Naive thymus-derived CD4-positive, alpha-beta T cell (primary cell): ENCODE results near the gene C1orf159. TPM values are rescaled to one million over a fixed set of nuclear protein-coding genes. Genes with fewer than 3 reads are reported as not detected.
A peak's percentile ranks its signal among the peaks of the same experiment; 100 is the strongest.
"Not testable (repeated sequence)": the region's sequence is repeated elsewhere in the genome, so short reads cannot be mapped to it uniquely, and the experiment has no call there.

Experiments used
- ATAC-seq: fragments of 150-1000 bp; cut with Tn5 transposase; 2 replicates; pipeline ENCODE4 v1.10.0; 2021; ENCODE audit warnings: mild to moderate bottlenecking, moderate library complexity
- CTCF ChIA-PET: fragments of 350-600 bp; sonication (Branson Sonifier 250); formaldehyde crosslinking; loops from one replicate; lab custom pipeline; 2021; ENCODE audit warnings: antibody characterized with exemption; lab: Charles Lee
- POLR2A ChIA-PET: fragments of 350-600 bp; sonication (Branson Sonifier 250); formaldehyde crosslinking; loops from one replicate; lab custom pipeline; 2021; ENCODE audit warnings: antibody characterized with exemption, inconsistent platforms; lab: Charles Lee
- DNase-seq, 9 donors: peaks; one replicate each; pipeline versions ENCODE4 v3.0.0 to v3.0.0-alpha.2; 2020 to 2022; ENCODE audit warnings: mixed read lengths in 1 of 9
- H3K27ac ChIP-seq: one replicate; pipeline ENCODE4 v1.7.0; 2013; ENCODE audit warnings: mild to moderate bottlenecking, low read depth, low read length, moderate library complexity
- H3K27me3 ChIP-seq, 2 donors: one replicate each; pipeline ENCODE4 v1.7.0; 2013; ENCODE audit warnings: low read length in 2 of 2, mild to moderate bottlenecking in 2 of 2, moderate library complexity in 2 of 2; ENCODE audit not compliant: control insufficient read depth in 2 of 2, insufficient read depth in 2 of 2
- H3K36me3 ChIP-seq, 3 experiments: 1 replicate in 2 of 3; 2 replicates in 1 of 3; pipeline ENCODE4 v1.7.0; 2013; ENCODE audit warnings: low read length in 3 of 3, mild to moderate bottlenecking in 3 of 3, moderate library complexity in 1 of 3; ENCODE audit not compliant: insufficient read depth in 3 of 3, control insufficient read depth in 2 of 3
- H3K4me1 ChIP-seq, 2 donors: one replicate each; pipeline ENCODE4 v1.7.0; 2013; ENCODE audit warnings: low read length in 2 of 2, mild to moderate bottlenecking in 2 of 2, moderate library complexity in 1 of 2; ENCODE audit not compliant: control insufficient read depth in 2 of 2, insufficient read depth in 2 of 2
- H3K4me3 ChIP-seq: 2 replicates; pipeline ENCODE4 v1.7.0; 2013; ENCODE audit warnings: mild to moderate bottlenecking, low read length
- H3K9me3 ChIP-seq, 3 experiments: 1 replicate in 2 of 3; 2 replicates in 1 of 3; pipeline ENCODE4 v1.7.0; 2013; ENCODE audit warnings: low read length in 3 of 3; ENCODE audit not compliant: control insufficient read depth in 2 of 3
- H3K27ac Mint-ChIP-seq, 9 donors: one replicate each; pipeline ENCODE4 v1.8.0; 2020 to 2022; ENCODE audit warnings: mixed read lengths in 9 of 9, mild to moderate bottlenecking in 8 of 9, moderate library complexity in 5 of 9, inconsistent platforms in 2 of 9
- H3K27me3 Mint-ChIP-seq, 5 donors: one replicate each; pipeline ENCODE4 v1.8.0; 2021 to 2022; ENCODE audit warnings: mixed read lengths in 5 of 5, mild to moderate bottlenecking in 1 of 5
- H3K36me3 Mint-ChIP-seq, 5 donors: one replicate each; pipeline ENCODE4 v1.8.0; 2020 to 2022; ENCODE audit warnings: mixed read lengths in 5 of 5, mild to moderate bottlenecking in 3 of 5, inconsistent platforms in 1 of 5
- H3K4me1 Mint-ChIP-seq, 7 donors: one replicate each; pipeline ENCODE4 v1.8.0; 2020 to 2022; ENCODE audit warnings: mixed read lengths in 7 of 7, mild to moderate bottlenecking in 3 of 7, inconsistent platforms in 1 of 7
- H3K4me3 Mint-ChIP-seq, 10 donors: one replicate each; pipeline ENCODE4 v1.8.0; 2020 to 2022; ENCODE audit warnings: mild to moderate bottlenecking in 10 of 10, mixed read lengths in 10 of 10, moderate library complexity in 6 of 10, inconsistent platforms in 2 of 10
- H3K9me3 Mint-ChIP-seq, 11 donors: one replicate each; pipeline ENCODE4 v1.8.0; 2020 to 2022; ENCODE audit warnings: mixed read lengths in 11 of 11, mild to moderate bottlenecking in 4 of 11, inconsistent platforms in 1 of 11, moderate library complexity in 1 of 11
- intact Hi-C, 2 donors: fragments of 100-400 bp; cut with micrococcal nuclease; formaldehyde crosslinking; loops; one replicate each; pipeline ENCODE4 v1.15.1; 2023
- polyA plus RNA-seq, 2 donors: library from polyadenylated mRNA; unstranded; fragments of 300-500 nt; fragmentation: Illumina TruSeq; gene quantifications; one replicate each; pipeline ENCODE4 v1.2.3, GENCODE V29; 2021
- total RNA-seq, 6 experiments: library from RNA in 5 of 6; stranded (reverse) in 5 of 6; gene quantifications; 1 replicate in 5 of 6; 2 replicates in 1 of 6; pipeline ENCODE4 v1.2.3 and lab custom pipeline; 2021 to 2026

Gene C1orf159
- total and polyA plus RNA-seq, 7 experiments from 2014 or later: 6.4 to 21.9 (median 19.2) TPM

- peak overlapping the region in 1 of 9 donors; percentile 38 for H3K27ac Mint-ChIP-seq
- CTCF ChIA-PET: no interaction called here
- H3K4me3 ChIP-seq: peak overlapping the region; percentile 43
- ATAC-seq: peak; percentile 92
- POLR2A ChIA-PET: no interaction called here
- peak overlapping the region in 8 of 10 donors; percentile 29 to 84 (median 52) for H3K4me3 Mint-ChIP-seq
- peaks cover 4 to 22% of the 10 kb centered on the region in 2 donors for H3K4me1 ChIP-seq
- no peaks in the 10 kb centered on the region for H3K9me3 ChIP-seq
- no peaks in the 10 kb centered on the region for H3K36me3 Mint-ChIP-seq
- DNase-seq: peak; percentile 80 to 94 (median 87)
- no peaks in the 10 kb centered on the region for H3K9me3 Mint-ChIP-seq
- peaks cover 0 to 19% (median 5%) of the 10 kb centered on the region in 7 donors for H3K4me1 Mint-ChIP-seq
- no peak overlapping the region for H3K27ac ChIP-seq
- H3K27me3 Mint-ChIP-seq: peaks cover 7 to 35% (median 13%) of the 10 kb centered on the region in 5 donors
- intact Hi-C loops: loop anchor here (1.0 to 2.0 kb wide), 5 partner anchors 10 to 47 kb away; partner anchors contain the start of gene ISG15 (in 1 of the 2)
- H3K36me3 ChIP-seq: no peaks in the 10 kb centered on the region
- peaks cover 3 to 16% of the 10 kb centered on the region in 2 donors for H3K27me3 ChIP-seq
These were observed 56.2 kb downstream of the C1orf159 start for GRCh38 chr1:1059494-1060280.

DNA sequence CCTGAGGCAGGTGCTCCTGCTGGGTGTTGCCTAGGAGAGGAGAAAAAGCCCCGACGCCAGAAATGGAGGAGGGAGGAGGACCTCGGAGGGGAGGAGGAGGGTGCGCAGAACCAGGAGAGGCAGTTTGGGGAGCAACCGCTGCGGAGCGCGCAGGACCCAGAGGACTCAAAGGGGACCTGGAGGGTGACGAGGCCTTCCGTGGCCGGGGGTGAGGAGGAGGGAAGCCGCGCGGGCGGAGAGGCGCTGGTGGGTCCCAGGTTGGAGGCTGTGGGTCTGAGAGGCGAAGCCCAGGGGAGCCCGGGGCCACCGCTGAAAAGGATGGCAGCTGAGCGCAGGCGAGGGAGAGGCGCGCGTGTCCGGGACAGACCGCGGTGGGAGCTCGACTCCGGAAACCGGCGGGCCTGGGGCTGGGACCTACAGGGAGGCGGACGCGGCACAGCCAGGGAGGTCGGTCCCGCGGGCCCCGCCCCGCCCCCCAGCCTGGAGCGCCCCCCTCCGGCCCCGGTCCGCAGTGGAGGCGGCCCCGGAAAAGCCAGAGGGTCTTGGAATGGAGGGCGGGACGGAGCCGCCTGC lies 56.9 kb downstream of the C1orf159 start:
- no peaks in the 10 kb centered on the region for H3K36me3 ChIP-seq
- H3K27ac Mint-ChIP-seq: peak overlapping the region in 3 of 9 donors; percentile 31 to 56 (median 55)

DNA sequence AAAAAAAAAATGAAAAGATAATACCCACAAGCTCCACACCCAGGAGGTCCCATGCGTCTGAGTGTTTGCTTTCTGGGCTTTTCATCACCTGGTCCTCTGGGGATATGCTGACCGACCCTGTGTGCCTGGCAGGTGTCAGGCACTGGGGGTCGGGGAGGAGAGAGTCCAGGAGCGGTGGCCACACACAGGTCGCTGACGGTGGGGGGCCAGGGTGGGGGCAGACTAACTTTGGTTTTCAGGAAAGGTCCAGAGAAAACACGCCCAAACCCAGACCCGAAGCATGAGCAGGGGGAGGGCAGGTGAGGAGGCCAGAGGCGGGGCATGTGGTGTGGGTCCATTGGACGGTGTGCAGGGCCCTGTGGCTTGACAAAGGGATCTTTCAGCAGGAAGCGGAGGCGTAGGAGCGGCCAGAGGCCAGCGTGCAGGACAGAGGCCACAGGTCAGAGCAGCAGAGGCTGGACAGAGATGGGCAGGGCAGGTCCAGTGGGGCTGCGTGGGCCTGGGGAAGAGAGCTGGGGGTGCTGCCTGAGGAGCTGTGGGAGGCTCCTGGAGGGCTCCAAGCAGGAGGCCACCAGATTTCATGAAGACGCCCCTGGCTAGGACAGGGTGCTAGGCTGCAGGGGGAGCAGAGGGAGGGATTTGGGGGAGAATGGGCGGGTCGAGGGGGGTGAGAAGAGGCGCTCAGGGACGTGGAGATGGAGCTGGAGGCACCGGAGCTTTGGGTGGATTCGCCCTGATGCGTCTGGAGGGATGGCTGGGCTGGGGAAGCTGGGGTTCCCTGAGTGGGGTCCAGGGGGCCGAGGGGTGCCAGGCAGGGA lies 57.6 kb downstream of the C1orf159 start:
- no peaks in the 10 kb centered on the region for H3K9me3 Mint-ChIP-seq
- no peaks in the 10 kb centered on the region for H3K36me3 Mint-ChIP-seq
- ChIA-PET CTCF (no interaction called here), POLR2A (no interaction called here)
- H3K27ac Mint-ChIP-seq: peak overlapping the region in 4 of 9 donors; percentile 31 to 55 (median 36)
- H3K4me1 Mint-ChIP-seq: peaks cover 0 to 19% (median 5%) of the 10 kb centered on the region in 7 donors
- H3K36me3 ChIP-seq: no peaks in the 10 kb centered on the region
- peaks cover 4 to 10% of the 10 kb centered on the region in 2 donors for H3K4me1 ChIP-seq
- H3K9me3 ChIP-seq: no peaks in the 10 kb centered on the region
- H3K4me3 Mint-ChIP-seq: peak overlapping the region; percentile 52 to 89 (median 73)
- H3K27me3 ChIP-seq: peaks cover 3 to 16% of the 10 kb centered on the region in 2 donors
- DNase-seq (no peak), ATAC-seq (no peak)
- intact Hi-C loops: loop anchor here in 1 of 2 donors (2.0 kb wide), 1 partner anchor 45 kb away; the partner anchor contains the start of gene ISG15
- peaks cover 7 to 35% (median 13%) of the 10 kb centered on the region in 5 donors for H3K27me3 Mint-ChIP-seq
- no peak overlapping the region for H3K4me3 ChIP-seq
- no peak overlapping the region for H3K27ac ChIP-seq

More for the DNA sequence above, 56.9 kb downstream of the C1orf159 start:
- H3K9me3 ChIP-seq: no peaks in the 10 kb centered on the region
- H3K9me3 Mint-ChIP-seq: no peaks in the 10 kb centered on the region
- peaks cover 4 to 16% of the 10 kb centered on the region in 2 donors for H3K4me1 ChIP-seq
- ChIA-PET POLR2A (no interaction called here), CTCF (no interaction called here)
- no peaks in the 10 kb centered on the region for H3K36me3 Mint-ChIP-seq
- peak overlapping the region; percentile 43 for H3K4me3 ChIP-seq
- intact Hi-C loops: loop anchor here (1.0 to 2.0 kb wide), 5 partner anchors 10 to 46 kb away; partner anchors contain the start of gene ISG15 (in 1 of the 2)
- H3K4me3 Mint-ChIP-seq: peak overlapping the region; percentile 52 to 89 (median 73)
- peaks cover 0 to 19% (median 5%) of the 10 kb centered on the region in 7 donors for H3K4me1 Mint-ChIP-seq
- no peak overlapping the region for H3K27ac ChIP-seq
- ATAC-seq: peak; percentile 19
- peak in 2 of 9 donors; percentile 36 for DNase-seq
- H3K27me3 ChIP-seq: peaks cover 3 to 16% of the 10 kb centered on the region in 2 donors
- peaks cover 7 to 35% (median 13%) of the 10 kb centered on the region in 5 donors for H3K27me3 Mint-ChIP-seq

- peaks cover 3 to 12% of the 10 kb centered on the region in 2 donors for H3K27me3 ChIP-seq
- H3K9me3 ChIP-seq: not testable (repeated sequence)
These were observed 58.2 kb downstream of the C1orf159 start for GRCh38 chr1:1057769-1058087.

GRCh38 chr1:1055841-1056736 lies 59.8 kb downstream of the C1orf159 start:
- intact Hi-C loops: no loop called here
- Histone ChIP-seq H3K27me3 (peaks cover 3% of the 10 kb centered on the region in 2 donors), H3K36me3 (no peaks in the 10 kb centered on the region), H3K4me1 (peaks cover 4 to 10% of the 10 kb centered on the region in 2 donors), H3K27ac (no peak overlapping the region), H3K4me3 (no peak overlapping the region), H3K9me3 (no peaks in the 10 kb centered on the region)
- CTCF ChIA-PET: no interaction called here
- peaks cover 0 to 3% (median 0%) of the 10 kb centered on the region in 5 donors for H3K36me3 Mint-ChIP-seq
- no peak overlapping the region for H3K27ac Mint-ChIP-seq
- DNase-seq: no peak
- POLR2A ChIA-PET: no interaction called here
- peak overlapping the region in 1 of 10 donors; percentile 5 for H3K4me3 Mint-ChIP-seq
- H3K9me3 Mint-ChIP-seq: peaks cover 0 to 5% (median 0%) of the 10 kb centered on the region in 11 donors
- ATAC-seq: no peak
- H3K27me3 Mint-ChIP-seq: peaks cover 7 to 33% (median 13%) of the 10 kb centered on the region in 5 donors
- H3K4me1 Mint-ChIP-seq: peaks cover 0 to 16% (median 5%) of the 10 kb centered on the region in 7 donors

More at GRCh38 chr1:1057769-1058087, 58.2 kb downstream of the C1orf159 start:
- H3K4me1 ChIP-seq, H3K9me3 Mint-ChIP-seq, H3K27ac ChIP-seq, POLR2A ChIA-PET, CTCF ChIA-PET, H3K4me3 ChIP-seq, H3K36me3 Mint-ChIP-seq, DNase-seq, H3K36me3 ChIP-seq, ATAC-seq, H3K27ac Mint-ChIP-seq: not testable (repeated sequence)
- H3K4me3 Mint-ChIP-seq: peak overlapping the region in 6 of 10 donors; percentile 29 to 89 (median 60)
- peaks cover 0 to 19% (median 5%) of the 10 kb centered on the region in 7 donors for H3K4me1 Mint-ChIP-seq
- peaks cover 7 to 35% (median 13%) of the 10 kb centered on the region in 5 donors for H3K27me3 Mint-ChIP-seq
- intact Hi-C loops: loop anchor here in 1 of 2 donors (2.0 kb wide), 1 partner anchor 45 kb away; the partner anchor contains the start of gene ISG15
